Endothelial cell (in vitro differentiated cells): ENCODE measurements around the gene SHKBP1. TPM values are rescaled to one million over a fixed set of nuclear protein-coding genes. Genes with fewer than 3 reads are reported as not detected.
A peak's percentile ranks its signal among the peaks of the same experiment; 100 is the strongest.

ENCODE experiments used
- DNase-seq: peaks from one replicate; pipeline ENCODE4 v3.0.0; 2021; ENCODE audit warnings: low spot score
- H3K27ac Mint-ChIP-seq: one replicate; pipeline ENCODE4 v1.8.0; 2021; ENCODE audit warnings: mixed read lengths, inconsistent platforms; ENCODE audit not compliant: unreplicated experiment
- H3K27me3 Mint-ChIP-seq: one replicate; pipeline ENCODE4 v1.8.0; 2021; ENCODE audit warnings: mild to moderate bottlenecking, moderate library complexity, mixed read lengths, inconsistent platforms; ENCODE audit not compliant: unreplicated experiment
- H3K36me3 Mint-ChIP-seq: one replicate; pipeline ENCODE4 v1.8.0; 2021; ENCODE audit warnings: mild to moderate bottlenecking, low read depth, mixed read lengths, inconsistent platforms; ENCODE audit not compliant: unreplicated experiment
- H3K4me1 Mint-ChIP-seq: one replicate; pipeline ENCODE4 v1.8.0; 2021; ENCODE audit warnings: mild to moderate bottlenecking, mixed read lengths, inconsistent platforms; ENCODE audit not compliant: unreplicated experiment
- H3K4me3 Mint-ChIP-seq: one replicate; pipeline ENCODE4 v1.8.0; 2021; ENCODE audit warnings: mild to moderate bottlenecking, mixed read lengths, inconsistent platforms; ENCODE audit not compliant: unreplicated experiment
- H3K9me3 Mint-ChIP-seq: one replicate; pipeline ENCODE4 v1.8.0; 2021; ENCODE audit warnings: mixed read lengths, inconsistent platforms; ENCODE audit not compliant: unreplicated experiment
- total RNA-seq: library from RNA; stranded (reverse); fragmentation: NEBNext Ultra II Directional; extraction: Animal tissue kit (Norgen Biotek cat#: 25700); gene quantifications from one replicate; pipeline ENCODE4 v1.2.1, GENCODE V29; 2021; ENCODE audit not compliant: unreplicated experiment
- TF ChIP-seq, protein P1 (sequence below): fragments of 200-600 bp; sonication (generic); IDR thresholded peaks from one replicate; pipeline ENCODE4 v1.5.0; 2021; ENCODE audit warnings: antibody characterized with exemption; ENCODE audit not compliant: unreplicated experiment

The SHKBP1 gene
- total RNA-seq, 1 donor from 2014 or later = 84.6 TPM

- no peaks in the 10 kb centered on the region for H3K36me3 Mint-ChIP-seq
- H3K27me3 Mint-ChIP-seq = no peaks in the 10 kb centered on the region
- H3K9me3 Mint-ChIP-seq = no peaks in the 10 kb centered on the region
- H3K4me3 Mint-ChIP-seq = peak overlapping the region; percentile 38
- no peak overlapping the region for H3K27ac Mint-ChIP-seq
- TF ChIP-seq, protein P1, sequence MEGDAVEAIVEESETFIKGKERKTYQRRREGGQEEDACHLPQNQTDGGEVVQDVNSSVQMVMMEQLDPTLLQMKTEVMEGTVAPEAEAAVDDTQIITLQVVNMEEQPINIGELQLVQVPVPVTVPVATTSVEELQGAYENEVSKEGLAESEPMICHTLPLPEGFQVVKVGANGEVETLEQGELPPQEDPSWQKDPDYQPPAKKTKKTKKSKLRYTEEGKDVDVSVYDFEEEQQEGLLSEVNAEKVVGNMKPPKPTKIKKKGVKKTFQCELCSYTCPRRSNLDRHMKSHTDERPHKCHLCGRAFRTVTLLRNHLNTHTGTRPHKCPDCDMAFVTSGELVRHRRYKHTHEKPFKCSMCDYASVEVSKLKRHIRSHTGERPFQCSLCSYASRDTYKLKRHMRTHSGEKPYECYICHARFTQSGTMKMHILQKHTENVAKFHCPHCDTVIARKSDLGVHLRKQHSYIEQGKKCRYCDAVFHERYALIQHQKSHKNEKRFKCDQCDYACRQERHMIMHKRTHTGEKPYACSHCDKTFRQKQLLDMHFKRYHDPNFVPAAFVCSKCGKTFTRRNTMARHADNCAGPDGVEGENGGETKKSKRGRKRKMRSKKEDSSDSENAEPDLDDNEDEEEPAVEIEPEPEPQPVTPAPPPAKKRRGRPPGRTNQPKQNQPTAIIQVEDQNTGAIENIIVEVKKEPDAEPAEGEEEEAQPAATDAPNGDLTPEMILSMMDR = no peak
- peaks cover 5% of the 10 kb centered on the region for H3K4me1 Mint-ChIP-seq
- DNase-seq = no peak
Observed at GRCh38 chr19:40640744-40641143, 64.1 kb downstream of the SHKBP1 start.

Other genes starting within 250 kb of the SHKBP1 start
- gene C19orf47, start 228.5 kb upstream of the SHKBP1 start, total RNA-seq = 17.9 TPM
- 227 TPM for gene PLD3, start 228.2 kb upstream of the SHKBP1 start, total RNA-seq
- not detected for gene HIPK4, start 186.7 kb upstream of the SHKBP1 start, total RNA-seq
- gene PRX, start 163.5 kb upstream of the SHKBP1 start, total RNA-seq = 6.7 TPM
- gene SERTAD1, start 150.9 kb upstream of the SHKBP1 start, total RNA-seq = 11.8 TPM
- gene SERTAD3, start 132.5 kb upstream of the SHKBP1 start, total RNA-seq = 42.9 TPM
- gene BLVRB, start 111.1 kb upstream of the SHKBP1 start, total RNA-seq = 17.5 TPM
- 0.49 TPM for gene SPTBN4, start 109.9 kb upstream of the SHKBP1 start, total RNA-seq
- 175 TPM for gene LTBP4, start 24.5 kb downstream of the SHKBP1 start, total RNA-seq
- 10.0 TPM for gene NUMBL, start 113.8 kb downstream of the SHKBP1 start, total RNA-seq
- gene COQ8B, start 140.0 kb downstream of the SHKBP1 start, total RNA-seq = 26.4 TPM
- 12.1 TPM for gene ITPKC, start 140.2 kb downstream of the SHKBP1 start, total RNA-seq
- gene ACTMAP, start 173.6 kb downstream of the SHKBP1 start, total RNA-seq = 24.6 TPM
- gene SNRPA, start 174.3 kb downstream of the SHKBP1 start, total RNA-seq = 101 TPM
- gene MIA, start 198.6 kb downstream of the SHKBP1 start, total RNA-seq = not detected
- gene RAB4B, start 201.4 kb downstream of the SHKBP1 start, total RNA-seq = 29.2 TPM
- gene EGLN2, start 222.3 kb downstream of the SHKBP1 start, total RNA-seq = 146 TPM